GM23338 (cell line): ENCODE measurements around the gene MRPS10.

Experiments used
- CTCF ChIP-seq, 2 experiments: fragments of 200-600 bp in 1 of 2; sonication (generic) in 1 of 2; conservative IDR thresholded peaks; 2 replicates each; pipeline versions ENCODE4 v1.5.1 to v1.6.1; 2016 to 2017; ENCODE audit warnings: antibody characterized with exemption in 2 of 2, low read depth in 2 of 2, mild to moderate bottlenecking in 2 of 2, moderate library complexity in 1 of 2
- EZH2 ChIP-seq: fragments of 200-600 bp; sonication (generic); IDR thresholded peaks from one replicate; pipeline ENCODE4 v1.8.0; 2017; ENCODE audit warnings: antibody characterized with exemption, mild to moderate bottlenecking, low read depth; ENCODE audit not compliant: unreplicated experiment
- EZH2phosphoT487 ChIP-seq: fragments of 200-600 bp; sonication (generic); IDR thresholded peaks from one replicate; pipeline ENCODE4 v1.8.1; 2018; ENCODE audit warnings: antibody characterized with exemption; ENCODE audit not compliant: unreplicated experiment
- POLR2AphosphoS5 ChIP-seq: IDR thresholded peaks from 2 replicates; pipeline ENCODE4 v1.6.1; 2016; ENCODE audit warnings: antibody characterized with exemption, low read depth
- REST ChIP-seq: IDR thresholded peaks from one replicate; pipeline ENCODE4 v1.6.1; 2018; ENCODE audit warnings: antibody characterized with exemption; ENCODE audit not compliant: unreplicated experiment

GRCh38 chr6:42232035-42232434, 14.4 kb upstream of the MRPS10 start:
- TF ChIP-seq REST (no peak), CTCF (conservative IDR thresholded peaks at IDR 0.05; ENCODE audit: low read depth in 2 of 2) (no peak), EZH2phosphoT487 (no peak), EZH2 (no peak), POLR2AphosphoS5 (no peak)
